Dendritic cell treated with granulocyte-macrophage colony-stimulating factor and Interleukin-4, amounts not matched to agents 40 ng/mL and 50 ng/mL, for 4 days (primary cell): ENCODE results near the gene ZMYND15.
"Not testable (repeated sequence)": the region's sequence is repeated elsewhere in the genome, so short reads cannot be mapped to it uniquely, and the experiment has no call there.

Source experiments
- H3K27ac Mint-ChIP-seq: one replicate; pipeline ENCODE4 v1.8.0; 2022; ENCODE audit warnings: mild to moderate bottlenecking, mixed read lengths
- H3K27me3 Mint-ChIP-seq: one replicate; pipeline ENCODE4 v1.8.0; 2022; ENCODE audit warnings: mild to moderate bottlenecking, mixed read lengths
- H3K36me3 Mint-ChIP-seq: one replicate; pipeline ENCODE4 v1.8.0; 2022; ENCODE audit warnings: low read depth, mixed read lengths
- H3K4me1 Mint-ChIP-seq: one replicate; pipeline ENCODE4 v1.8.0; 2022; ENCODE audit warnings: low read depth, mixed read lengths
- H3K4me3 Mint-ChIP-seq: one replicate; pipeline ENCODE4 v1.8.0; 2022; ENCODE audit warnings: mild to moderate bottlenecking, moderate library complexity, mixed read lengths
- H3K9me3 Mint-ChIP-seq: one replicate; pipeline ENCODE4 v1.8.0; 2022; ENCODE audit warnings: mixed read lengths
- intact Hi-C: fragments of 100-400 bp; cut with micrococcal nuclease; formaldehyde crosslinking; loops from one replicate; pipeline ENCODE4 v1.15.0; 2022

ZMYND15 gene

GRCh38 chr17:4709794-4710692 lies 29.6 kb upstream of the ZMYND15 start, which contains the start of gene ARRB2:
Gene ARRB2 (plus strand): TSS chr17:4710632. CDS start chr17:4710722, 90 bp downstream.
- peaks cover 49% of the 10 kb centered on the region for H3K4me1 Mint-ChIP-seq

GRCh38 chr17:4710693-4711634 lies 28.7 kb upstream of the ZMYND15 start:
- Mint-ChIP-seq H3K4me3 (peak overlapping the region; percentile 86), H3K4me1 (peaks cover 56% of the 10 kb centered on the region), H3K27me3 (no peaks in the 10 kb centered on the region), H3K36me3 (peaks cover 57% of the 10 kb centered on the region), H3K9me3 (no peaks in the 10 kb centered on the region), H3K27ac (peak overlapping the region; percentile 95)
- intact Hi-C loops = loop anchor here (1.0 to 2.0 kb wide), 3 partner anchors 20 to 86 kb away; partner anchors contain the start of genes MED11 and PSMB6

More at GRCh38 chr17:4709794-4710692, 29.6 kb upstream of the ZMYND15 start, which contains the start of gene ARRB2:
- H3K9me3 Mint-ChIP-seq = no peaks in the 10 kb centered on the region
- H3K36me3 Mint-ChIP-seq = peaks cover 48% of the 10 kb centered on the region
- no peaks in the 10 kb centered on the region for H3K27me3 Mint-ChIP-seq
- peak within 1 kb of the TSS; percentile 95 for H3K27ac Mint-ChIP-seq
- H3K4me3 Mint-ChIP-seq = peak within 1 kb of the TSS; percentile 86
- intact Hi-C loops = loop anchor here (1.0 to 2.0 kb wide), 4 partner anchors 21 to 179 kb away; partner anchors contain the start of genes MED11 and PSMB6

- H3K4me1 Mint-ChIP-seq = peaks cover 53% of the 10 kb centered on the region
- intact Hi-C loops = loop anchor here (2.0 kb wide), 2 partner anchors 57 to 85 kb away; partner anchors contain the start of gene PSMB6
- H3K27ac Mint-ChIP-seq = peak overlapping the region; percentile 95
Measured at GRCh38 chr17:4711661-4712181, 27.9 kb upstream of the ZMYND15 start.

GRCh38 chr17:4712526-4712925 lies 27.1 kb upstream of the ZMYND15 start:
- H3K36me3 Mint-ChIP-seq = peaks cover 72% of the 10 kb centered on the region
- peak overlapping the region; percentile 95 for H3K27ac Mint-ChIP-seq
- intact Hi-C loops = no loop called here
- H3K27me3 Mint-ChIP-seq = no peaks in the 10 kb centered on the region
- H3K4me1 Mint-ChIP-seq = peaks cover 61% of the 10 kb centered on the region
- no peaks in the 10 kb centered on the region for H3K9me3 Mint-ChIP-seq
- H3K4me3 Mint-ChIP-seq = peak overlapping the region; percentile 86

More at GRCh38 chr17:4711661-4712181, 27.9 kb upstream of the ZMYND15 start:
- Mint-ChIP-seq H3K9me3 (no peaks in the 10 kb centered on the region), H3K36me3 (peaks cover 64% of the 10 kb centered on the region), H3K4me3 (peak overlapping the region; percentile 86), H3K27me3 (no peaks in the 10 kb centered on the region)

- intact Hi-C loops, H3K27me3 Mint-ChIP-seq, H3K9me3 Mint-ChIP-seq: not testable (repeated sequence)
- peak overlapping the region; percentile 69 for H3K27ac Mint-ChIP-seq
- H3K4me3 Mint-ChIP-seq = peak overlapping the region; percentile 66
- peaks cover 92% of the 10 kb centered on the region for H3K36me3 Mint-ChIP-seq
- H3K4me1 Mint-ChIP-seq = peaks cover 73% of the 10 kb centered on the region
Measured at GRCh38 chr17:4714340-4715062, 25.1 kb upstream of the ZMYND15 start.

- intact Hi-C loops = no loop called here
Measured at GRCh38 chr17:4715063-4715744, 24.4 kb upstream of the ZMYND15 start.

GRCh38 chr17:4716081-4716480 lies 23.6 kb upstream of the ZMYND15 start:
- H3K27ac Mint-ChIP-seq = peak overlapping the region; percentile 69
- H3K4me1 Mint-ChIP-seq = peaks cover 83% of the 10 kb centered on the region
- H3K27me3 Mint-ChIP-seq = no peaks in the 10 kb centered on the region
- peaks cover 97% of the 10 kb centered on the region for H3K36me3 Mint-ChIP-seq
- no peak overlapping the region for H3K4me3 Mint-ChIP-seq
- intact Hi-C loops = no loop called here
- no peaks in the 10 kb centered on the region for H3K9me3 Mint-ChIP-seq

More at GRCh38 chr17:4715063-4715744, 24.4 kb upstream of the ZMYND15 start:
- Mint-ChIP-seq H3K4me1 (peaks cover 75% of the 10 kb centered on the region), H3K27me3 (no peaks in the 10 kb centered on the region), H3K36me3 (peaks cover 97% of the 10 kb centered on the region), H3K9me3 (no peaks in the 10 kb centered on the region), H3K4me3 (peak overlapping the region; percentile 66), H3K27ac (peak overlapping the region; percentile 69)

- H3K9me3 Mint-ChIP-seq = no peaks in the 10 kb centered on the region
- no peak overlapping the region for H3K4me3 Mint-ChIP-seq
- no peaks in the 10 kb centered on the region for H3K27me3 Mint-ChIP-seq
- peaks cover 100% of the 10 kb centered on the region for H3K36me3 Mint-ChIP-seq
- intact Hi-C loops = no loop called here
- peaks cover 81% of the 10 kb centered on the region for H3K4me1 Mint-ChIP-seq
- H3K27ac Mint-ChIP-seq = peak overlapping the region; percentile 34
Measured at GRCh38 chr17:4717791-4718190, 21.8 kb upstream of the ZMYND15 start.

- peak overlapping the region; percentile 34 for H3K27ac Mint-ChIP-seq
- H3K27me3 Mint-ChIP-seq = no peaks in the 10 kb centered on the region
- H3K4me3 Mint-ChIP-seq = no peak overlapping the region
- intact Hi-C loops = no loop called here
- peaks cover 100% of the 10 kb centered on the region for H3K36me3 Mint-ChIP-seq
- H3K4me1 Mint-ChIP-seq = peaks cover 84% of the 10 kb centered on the region
- no peaks in the 10 kb centered on the region for H3K9me3 Mint-ChIP-seq
Measured at GRCh38 chr17:4718276-4718675, 21.4 kb upstream of the ZMYND15 start.

GRCh38 chr17:4719146-4719545 lies 20.5 kb upstream of the ZMYND15 start:
- H3K27me3 Mint-ChIP-seq = no peaks in the 10 kb centered on the region
- no peak overlapping the region for H3K4me3 Mint-ChIP-seq
- H3K4me1 Mint-ChIP-seq = peaks cover 79% of the 10 kb centered on the region
- H3K27ac Mint-ChIP-seq = no peak overlapping the region
- H3K9me3 Mint-ChIP-seq = no peaks in the 10 kb centered on the region
- peaks cover 91% of the 10 kb centered on the region for H3K36me3 Mint-ChIP-seq
- intact Hi-C loops = no loop called here

- no peaks in the 10 kb centered on the region for H3K9me3 Mint-ChIP-seq
- intact Hi-C loops = no loop called here
- peaks cover 85% of the 10 kb centered on the region for H3K36me3 Mint-ChIP-seq
- no peak overlapping the region for H3K4me3 Mint-ChIP-seq
- H3K27ac Mint-ChIP-seq = no peak overlapping the region
- peaks cover 77% of the 10 kb centered on the region for H3K4me1 Mint-ChIP-seq
- H3K27me3 Mint-ChIP-seq = no peaks in the 10 kb centered on the region
Measured at GRCh38 chr17:4719684-4720221, 19.9 kb upstream of the ZMYND15 start.

GRCh38 chr17:4720787-4721186 lies 18.8 kb upstream of the ZMYND15 start:
- H3K4me3 Mint-ChIP-seq = no peak overlapping the region
- intact Hi-C loops = no loop called here
- peaks cover 77% of the 10 kb centered on the region for H3K4me1 Mint-ChIP-seq
- H3K27ac Mint-ChIP-seq = no peak overlapping the region
- H3K27me3 Mint-ChIP-seq = no peaks in the 10 kb centered on the region
- no peaks in the 10 kb centered on the region for H3K9me3 Mint-ChIP-seq
- peaks cover 75% of the 10 kb centered on the region for H3K36me3 Mint-ChIP-seq
